Fibroblast of the conjunctiva (primary cell): Measurements from ENCODE around the gene FSIP1.
"Not testable (repeated sequence)": the region's sequence is repeated elsewhere in the genome, so short reads cannot be mapped to it uniquely, and the experiment has no call there.

ENCODE experiments used
- DNase-seq: peaks from one replicate; pipeline ENCODE4 v3.0.0-alpha.2; 2010; ENCODE audit warnings: low read depth

The FSIP1 gene

GRCh38 chr15:39782441-39783138 lies at the start of gene FSIP1:
TSS of gene FSIP1 (minus strand) at chr15:39782841. CDS start at chr15:39776524, 6,317 bp downstream.
- DNase-seq, result peak; percentile 90

- no peak for DNase-seq
Measured at GRCh38 chr15:39830166-39830565, 47.5 kb upstream of the FSIP1 start.

- DNase-seq, result peak; percentile 87
Measured at GRCh38 chr15:39828374-39828931, 45.8 kb upstream of the FSIP1 start.

- no peak for DNase-seq
Measured at GRCh38 chr15:39826975-39827374, 44.3 kb upstream of the FSIP1 start.

- DNase-seq, result no peak
Measured at GRCh38 chr15:39823634-39824033, 41.0 kb upstream of the FSIP1 start.

- no peak for DNase-seq
Measured at GRCh38 chr15:39820050-39820602, 37.5 kb upstream of the FSIP1 start.

GRCh38 chr15:39819533-39819932 lies 36.9 kb upstream of the FSIP1 start:
- no peak for DNase-seq

GRCh38 chr15:39817892-39818291 lies 35.3 kb upstream of the FSIP1 start:
- no peak for DNase-seq

- no peak for DNase-seq
Measured at GRCh38 chr15:39814489-39814888, 31.8 kb upstream of the FSIP1 start.

GRCh38 chr15:39812651-39813050 lies 30.0 kb upstream of the FSIP1 start:
- not testable (repeated sequence) for DNase-seq

GRCh38 chr15:39808909-39809308 lies 26.3 kb upstream of the FSIP1 start:
- no peak for DNase-seq

GRCh38 chr15:39807791-39808190 lies 25.1 kb upstream of the FSIP1 start:
- DNase-seq, result no peak

GRCh38 chr15:39804026-39804425 lies 21.4 kb upstream of the FSIP1 start:
- no peak for DNase-seq

GRCh38 chr15:39803016-39803415 lies 20.4 kb upstream of the FSIP1 start:
- no peak for DNase-seq

GRCh38 chr15:39801641-39802309 lies 19.1 kb upstream of the FSIP1 start:
- DNase-seq, result no peak

GRCh38 chr15:39799552-39800011 lies 16.9 kb upstream of the FSIP1 start:
- no peak for DNase-seq

- DNase-seq, result no peak
Measured at GRCh38 chr15:39798382-39798781, 15.7 kb upstream of the FSIP1 start.

- no peak for DNase-seq
Measured at GRCh38 chr15:39797407-39797806, 14.8 kb upstream of the FSIP1 start.

- no peak for DNase-seq
Measured at GRCh38 chr15:39796601-39797000, 14.0 kb upstream of the FSIP1 start.

- no peak for DNase-seq
Measured at GRCh38 chr15:39795486-39795885, 12.8 kb upstream of the FSIP1 start.

- DNase-seq, result no peak
Measured at GRCh38 chr15:39794954-39795353, 12.3 kb upstream of the FSIP1 start.

GRCh38 chr15:39793923-39794322 lies 11.3 kb upstream of the FSIP1 start:
- DNase-seq, result no peak

GRCh38 chr15:39792844-39793335 lies 10.2 kb upstream of the FSIP1 start:
- no peak for DNase-seq
